Tibial nerve (tissue), 4 donors: ENCODE results near the gene MATN3. TPM values are rescaled to one million over a fixed set of nuclear protein-coding genes. Genes with fewer than 3 reads are reported as not detected.

Experiments
- DNase-seq, 2 donors: peaks; one replicate each; pipeline ENCODE4 v3.0.0-alpha.2; 2019; ENCODE audit warnings: low spot score in 2 of 2
- H3K27ac ChIP-seq, 4 donors: fragments of 200-600 bp; sonication (generic) in 3 of 4; one replicate each; pipeline ENCODE4 v1.5.1; 2017 to 2019; ENCODE audit warnings: mild to moderate bottlenecking in 1 of 4
- H3K27me3 ChIP-seq, 2 donors: fragments of 200-600 bp; sonication (generic) in 1 of 2; one replicate each; pipeline versions ENCODE4 v1.5.1 to v1.6.0; 2017 to 2019
- H3K36me3 ChIP-seq, 3 donors: fragments of 200-600 bp; sonication (generic); one replicate each; pipeline ENCODE4 v1.5.1; 2018 to 2019
- H3K4me1 ChIP-seq, 4 donors: fragments of 200-600 bp; sonication (generic) in 3 of 4; one replicate each; pipeline ENCODE4 v1.5.1; 2017 to 2019
- H3K4me3 ChIP-seq, 4 donors: fragments of 200-600 bp; sonication (generic) in 3 of 4; one replicate each; pipeline ENCODE4 v1.5.1; 2017 to 2019; ENCODE audit warnings: mild to moderate bottlenecking in 1 of 4, moderate library complexity in 1 of 4
- H3K9me3 ChIP-seq, 4 donors: fragments of 200-600 bp; sonication (generic) in 3 of 4; one replicate each; pipeline ENCODE4 v1.5.1; 2017 to 2019
- EP300 ChIP-seq, 2 donors: sonication (generic); formaldehyde crosslinking; IDR thresholded peaks; one replicate each; pipeline ENCODE4 v1.6.1; 2017; ENCODE audit warnings: antibody characterized with exemption in 2 of 2, mild to moderate bottlenecking in 1 of 2
- POLR2A ChIP-seq, 2 donors: fragments of 450-650 bp; IDR thresholded peaks; one replicate each; pipeline ENCODE4 v1.6.1; 2017; ENCODE audit warnings: antibody characterized with exemption in 2 of 2, mild to moderate bottlenecking in 2 of 2, moderate library complexity in 2 of 2
- WGBS, 2 donors: methylation state at CpG; one replicate each; pipeline ENCODE4 v1.1.5; 2018; 5-methylcytosine and 5-hydroxymethylcytosine counted together
- total RNA-seq, 4 donors: library from RNA; depleted of rRNA; stranded (reverse); fragments of >200 nt; gene quantifications; one replicate each; pipeline ENCODE4 v1.1.0, GENCODE V29; 2016
- TF ChIP-seq, protein P1 (sequence below), 5 experiments: fragments of 200-600 bp in 3 of 5; fragments of 450-650 bp in 2 of 5; sonication (generic) in 3 of 5; IDR thresholded peaks; one replicate each; pipeline ENCODE4 v1.5.1; 2016 to 2019; ENCODE audit warnings: antibody characterized with exemption in 5 of 5, mild to moderate bottlenecking in 3 of 5, moderate library complexity in 2 of 5

The MATN3 gene
- total RNA-seq, 4 donors from 2014 or later: 11.4 to 35.2 (median 29.8) TPM

DNA sequence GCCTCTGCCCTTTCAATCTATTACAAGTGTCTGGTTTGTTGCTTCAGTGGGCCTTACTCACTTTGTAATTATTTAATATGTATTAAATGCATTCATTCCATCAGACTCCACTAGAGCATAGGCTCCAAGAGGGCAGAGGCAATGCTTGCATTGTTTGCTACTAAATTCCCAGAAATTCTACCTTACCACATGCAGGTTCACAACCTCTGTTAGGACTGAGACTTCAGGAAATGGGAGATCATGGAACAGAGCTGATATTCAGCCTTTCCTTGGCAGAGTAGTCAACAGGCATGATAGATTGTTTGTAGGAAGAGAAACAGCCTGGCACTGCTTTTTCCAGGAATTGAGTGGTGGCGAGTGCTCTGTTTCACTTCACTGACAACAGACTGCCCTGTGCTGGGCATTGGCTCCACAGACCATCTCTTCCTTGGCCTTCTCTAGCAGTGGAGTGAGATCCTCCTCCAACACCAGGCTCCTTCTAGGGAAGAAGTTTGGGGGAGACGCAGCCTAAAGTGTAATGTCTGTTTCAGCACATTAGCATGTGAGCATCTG, 6.2 kb upstream of the MATN3 start:
- TF ChIP-seq EP300 (IDR thresholded peaks at IDR 0.05) (no peak), POLR2A (IDR thresholded peaks at IDR 0.05) (no peak)
- TF ChIP-seq, protein P1, sequence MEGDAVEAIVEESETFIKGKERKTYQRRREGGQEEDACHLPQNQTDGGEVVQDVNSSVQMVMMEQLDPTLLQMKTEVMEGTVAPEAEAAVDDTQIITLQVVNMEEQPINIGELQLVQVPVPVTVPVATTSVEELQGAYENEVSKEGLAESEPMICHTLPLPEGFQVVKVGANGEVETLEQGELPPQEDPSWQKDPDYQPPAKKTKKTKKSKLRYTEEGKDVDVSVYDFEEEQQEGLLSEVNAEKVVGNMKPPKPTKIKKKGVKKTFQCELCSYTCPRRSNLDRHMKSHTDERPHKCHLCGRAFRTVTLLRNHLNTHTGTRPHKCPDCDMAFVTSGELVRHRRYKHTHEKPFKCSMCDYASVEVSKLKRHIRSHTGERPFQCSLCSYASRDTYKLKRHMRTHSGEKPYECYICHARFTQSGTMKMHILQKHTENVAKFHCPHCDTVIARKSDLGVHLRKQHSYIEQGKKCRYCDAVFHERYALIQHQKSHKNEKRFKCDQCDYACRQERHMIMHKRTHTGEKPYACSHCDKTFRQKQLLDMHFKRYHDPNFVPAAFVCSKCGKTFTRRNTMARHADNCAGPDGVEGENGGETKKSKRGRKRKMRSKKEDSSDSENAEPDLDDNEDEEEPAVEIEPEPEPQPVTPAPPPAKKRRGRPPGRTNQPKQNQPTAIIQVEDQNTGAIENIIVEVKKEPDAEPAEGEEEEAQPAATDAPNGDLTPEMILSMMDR (IDR thresholded peaks at IDR 0.05): no peak
- Histone ChIP-seq H3K27ac (no peak overlapping the region), H3K9me3 (peaks cover 0 to 20% (median 0%) of the 10 kb centered on the region in 4 donors), H3K36me3 (peaks cover 0 to 14% (median 0%) of the 10 kb centered on the region in 3 donors), H3K4me3 (no peak overlapping the region), H3K4me1 (peaks cover 0 to under 1% (median 0%) of the 10 kb centered on the region in 4 donors), H3K27me3 (no peaks in the 10 kb centered on the region)
- WGBS, 2 donors: 95 to 97% methylated on average over 2 of the region's 2 CpGs
- DNase-seq: no peak

DNA sequence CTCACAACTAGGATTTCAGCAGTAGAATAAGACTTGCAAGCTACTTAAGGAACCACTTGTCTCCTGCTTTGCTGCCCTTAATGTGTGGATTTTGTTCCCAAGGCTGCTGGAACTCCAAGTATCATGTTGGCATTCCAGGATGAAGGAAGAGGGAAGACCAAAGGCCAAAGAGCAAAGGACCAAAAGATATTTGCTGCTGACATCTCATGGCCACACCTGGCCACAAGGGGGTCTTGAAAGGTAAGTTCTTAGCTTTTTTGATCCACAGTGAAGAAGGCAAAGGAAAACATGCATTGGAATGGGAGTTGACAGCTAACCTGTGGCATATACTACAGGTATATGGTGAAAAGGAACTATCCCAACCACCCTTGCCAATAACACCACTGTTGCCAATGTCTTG, 3.9 kb upstream of the MATN3 start:
- Histone ChIP-seq H3K4me3 (no peak overlapping the region), H3K27ac (no peak overlapping the region), H3K36me3 (peaks cover 0 to 3% (median 0%) of the 10 kb centered on the region in 3 donors), H3K4me1 (peaks cover 0 to 20% (median 4%) of the 10 kb centered on the region in 4 donors), H3K27me3 (no peaks in the 10 kb centered on the region), H3K9me3 (peaks cover 0 to 13% (median 0%) of the 10 kb centered on the region in 4 donors)
- DNase-seq: no peak
- no peak for TF ChIP-seq EP300 (IDR thresholded peaks at IDR 0.05)
- TF ChIP-seq, protein P1 (IDR thresholded peaks at IDR 0.05): no peak
- no peak for TF ChIP-seq POLR2A (IDR thresholded peaks at IDR 0.05)

DNA sequence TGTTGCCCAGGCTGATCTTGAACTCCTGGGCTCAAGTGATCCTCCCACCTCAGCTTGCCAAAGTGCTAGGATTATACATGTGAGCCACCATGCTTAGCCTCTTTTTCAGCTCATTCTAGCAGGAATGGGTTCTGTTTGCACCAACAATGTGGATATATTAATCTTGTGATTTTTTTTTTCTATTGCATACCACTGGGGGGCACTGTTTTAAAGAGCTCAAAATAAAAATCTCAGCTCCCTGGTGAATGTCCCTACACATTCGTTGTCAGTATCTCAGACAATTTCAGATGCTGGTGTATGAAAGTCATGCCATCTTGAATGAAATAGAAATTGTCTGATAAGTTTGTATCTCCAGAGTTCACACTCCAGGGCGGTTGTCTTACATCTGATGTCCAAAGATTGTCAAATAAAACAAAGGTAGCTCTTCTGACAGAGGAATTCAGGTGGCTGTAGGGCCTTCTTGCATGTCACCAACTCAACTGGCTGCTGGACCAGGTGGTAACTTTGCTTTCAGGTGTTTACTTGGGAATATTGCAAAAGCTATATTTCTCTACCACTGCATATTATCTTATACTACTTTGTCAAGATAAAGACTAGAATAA, 3.1 kb upstream of the MATN3 start:
- TF ChIP-seq POLR2A (IDR thresholded peaks at IDR 0.05): no peak
- no peak for TF ChIP-seq EP300 (IDR thresholded peaks at IDR 0.05)
- TF ChIP-seq, protein P1 (IDR thresholded peaks at IDR 0.05): peak; percentile 46 to 78 (median 59)
- 19 to 20% methylated on average over 2 of the region's 2 CpGs for WGBS, 2 donors
- Histone ChIP-seq H3K36me3 (no peaks in the 10 kb centered on the region), H3K4me1 (peaks cover 0 to 21% (median 4%) of the 10 kb centered on the region in 4 donors), H3K9me3 (peaks cover 0 to 7% (median 0%) of the 10 kb centered on the region in 4 donors), H3K27ac (no peak overlapping the region), H3K27me3 (no peaks in the 10 kb centered on the region), H3K4me3 (no peak overlapping the region)
- DNase-seq: no peak

DNA sequence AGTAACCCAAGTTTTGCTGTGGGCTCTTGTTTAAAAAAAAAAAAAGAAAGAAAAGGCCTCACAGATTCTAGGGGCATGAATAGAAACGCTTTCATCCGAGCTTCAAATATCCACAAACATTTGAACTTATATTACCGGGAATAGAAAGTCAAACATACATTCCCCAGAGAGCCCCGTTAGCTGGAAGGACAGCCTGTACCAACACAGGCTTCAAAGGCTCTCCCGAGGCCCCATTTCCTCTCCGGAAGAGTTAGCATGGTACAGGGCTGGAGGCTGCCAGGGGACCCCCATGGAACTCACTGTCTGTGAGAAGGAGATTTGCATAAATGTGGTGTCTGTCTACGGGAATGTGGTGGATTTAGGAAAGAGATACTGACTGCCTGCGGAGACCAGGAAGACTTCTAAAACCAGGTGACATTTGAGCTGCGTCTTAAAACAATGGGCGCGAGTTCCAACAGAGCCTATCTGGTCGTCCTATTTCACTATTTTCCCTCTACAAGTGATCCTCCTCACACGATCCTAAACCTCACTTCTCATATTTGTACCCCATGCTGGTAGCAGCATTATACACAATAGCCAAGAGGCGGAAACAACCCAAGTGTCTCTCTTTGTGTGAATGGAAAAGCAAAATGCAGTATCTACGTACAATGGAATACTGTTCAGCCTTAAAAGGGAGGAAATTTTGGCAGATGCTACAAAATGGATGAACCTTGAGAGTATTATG, 820 bp upstream of the MATN3 start:
- WGBS, 2 donors: 46 to 49% methylated on average over 15 of the region's 15 CpGs
- no peak for DNase-seq
- Histone ChIP-seq H3K9me3 (peaks cover 0 to 6% (median 0%) of the 10 kb centered on the region in 4 donors), H3K27me3 (no peaks in the 10 kb centered on the region), H3K27ac (peak overlapping the region; percentile 59 to 87 (median 69)), H3K36me3 (no peaks in the 10 kb centered on the region), H3K4me1 (peaks cover 0 to 21% (median 4%) of the 10 kb centered on the region in 4 donors), H3K4me3 (peak overlapping the region; percentile 34 to 69 (median 42))
- TF ChIP-seq POLR2A (IDR thresholded peaks at IDR 0.05) (no peak), EP300 (IDR thresholded peaks at IDR 0.05) (peak in 1 of 2 donors; percentile 4)

DNA sequence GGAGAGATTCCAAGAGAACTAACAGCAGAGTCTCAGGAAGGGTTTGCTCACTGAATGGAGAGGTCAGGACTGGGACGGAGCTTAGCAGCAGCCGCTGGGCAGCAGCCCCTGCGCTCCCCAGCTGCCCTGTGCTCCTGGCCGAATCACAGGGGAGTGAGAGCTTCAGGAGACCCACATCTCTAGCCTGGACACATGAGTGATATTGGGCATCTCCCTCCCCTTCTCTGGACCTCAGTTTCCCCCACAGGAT, 511 bp downstream of the MATN3 start:
- TF ChIP-seq, protein P1 (IDR thresholded peaks at IDR 0.05): no peak
- TF ChIP-seq EP300 (IDR thresholded peaks at IDR 0.05): no peak
- no peak for TF ChIP-seq POLR2A (IDR thresholded peaks at IDR 0.05)

More for the DNA sequence above, 511 bp downstream of the MATN3 start:
- WGBS, 2 donors: 23 to 25% methylated on average over 4 of the region's 4 CpGs
- Histone ChIP-seq H3K27ac (peak overlapping the region in 3 of 4 donors; percentile 59 to 87 (median 79)), H3K4me1 (peaks cover 0 to 21% (median 4%) of the 10 kb centered on the region in 4 donors), H3K4me3 (peak overlapping the region; percentile 34 to 69 (median 42)), H3K9me3 (peaks cover 0 to 6% (median 0%) of the 10 kb centered on the region in 4 donors), H3K36me3 (no peaks in the 10 kb centered on the region), H3K27me3 (no peaks in the 10 kb centered on the region)
- no peak for DNase-seq
